Thyroid gland (tissue), 4 donors: ENCODE data around the gene PHC2.

Experiments
- CTCF ChIP-seq, 6 experiments: fragments of 200-600 bp in 3 of 6; fragments of 450-650 bp in 3 of 6; sonication (generic) in 3 of 6; IDR thresholded peaks; one replicate each; pipeline ENCODE4 v1.5.1; 2016 to 2019; ENCODE audit warnings: antibody characterized with exemption in 6 of 6, mild to moderate bottlenecking in 2 of 6, inconsistent platforms in 1 of 6, moderate library complexity in 1 of 6
- POLR2A ChIP-seq, 2 donors: fragments of 450-650 bp; IDR thresholded peaks; one replicate each; pipeline ENCODE4 v1.6.1; 2017; ENCODE audit warnings: antibody characterized with exemption in 2 of 2, mild to moderate bottlenecking in 2 of 2, moderate library complexity in 1 of 2

GRCh38 chr1:33368431-33368830, 62.5 kb downstream of the PHC2 start:
- TF ChIP-seq CTCF (IDR thresholded peaks at IDR 0.05) (no peak), POLR2A (IDR thresholded peaks at IDR 0.05) (no peak)
